ENCODE data around the gene SRPRB.

SRPRB gene

DNA sequence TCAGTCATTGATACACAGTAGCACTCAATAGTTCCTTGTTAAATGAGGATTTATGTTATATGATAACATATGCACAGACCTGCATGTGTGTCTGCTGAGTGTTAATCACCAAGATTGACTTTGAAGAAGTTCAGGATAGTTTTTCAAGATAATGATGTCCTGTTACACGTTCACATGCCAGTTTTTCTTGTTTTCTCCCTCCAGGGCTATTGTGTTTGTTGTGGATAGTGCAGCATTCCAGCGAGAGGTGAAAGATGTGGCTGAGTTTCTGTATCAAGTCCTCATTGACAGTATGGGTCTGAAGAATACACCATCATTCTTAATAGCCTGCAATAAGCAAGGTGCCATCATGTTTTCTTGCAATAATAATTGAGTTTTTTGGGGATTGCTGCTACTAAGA, 9.8 kb downstream of the SRPRB start:
- Histone ChIP-seq H3K79me2 (no peaks in the 10 kb centered on the region), H2AFZ (no peak overlapping the region), H3K4me2 (ENCODE audit: low read length) (no peak overlapping the region), H3K27me3 (ENCODE audit: control insufficient read depth, insufficient read depth, low read length) (no peaks in the 10 kb centered on the region), H3K4me1 (no peaks in the 10 kb centered on the region), H3K27ac (no peak overlapping the region), H3K4me3 (ENCODE audit: low read depth, low read length) (no peak overlapping the region), H3K36me3 (ENCODE audit: control insufficient read depth, insufficient read depth, low read length) (no peaks in the 10 kb centered on the region), H3K9me3 (ENCODE audit: control insufficient read depth, low read length) (no peaks in the 10 kb centered on the region), H3K9ac (no peak overlapping the region)
- TF ChIP-seq, protein P1, sequence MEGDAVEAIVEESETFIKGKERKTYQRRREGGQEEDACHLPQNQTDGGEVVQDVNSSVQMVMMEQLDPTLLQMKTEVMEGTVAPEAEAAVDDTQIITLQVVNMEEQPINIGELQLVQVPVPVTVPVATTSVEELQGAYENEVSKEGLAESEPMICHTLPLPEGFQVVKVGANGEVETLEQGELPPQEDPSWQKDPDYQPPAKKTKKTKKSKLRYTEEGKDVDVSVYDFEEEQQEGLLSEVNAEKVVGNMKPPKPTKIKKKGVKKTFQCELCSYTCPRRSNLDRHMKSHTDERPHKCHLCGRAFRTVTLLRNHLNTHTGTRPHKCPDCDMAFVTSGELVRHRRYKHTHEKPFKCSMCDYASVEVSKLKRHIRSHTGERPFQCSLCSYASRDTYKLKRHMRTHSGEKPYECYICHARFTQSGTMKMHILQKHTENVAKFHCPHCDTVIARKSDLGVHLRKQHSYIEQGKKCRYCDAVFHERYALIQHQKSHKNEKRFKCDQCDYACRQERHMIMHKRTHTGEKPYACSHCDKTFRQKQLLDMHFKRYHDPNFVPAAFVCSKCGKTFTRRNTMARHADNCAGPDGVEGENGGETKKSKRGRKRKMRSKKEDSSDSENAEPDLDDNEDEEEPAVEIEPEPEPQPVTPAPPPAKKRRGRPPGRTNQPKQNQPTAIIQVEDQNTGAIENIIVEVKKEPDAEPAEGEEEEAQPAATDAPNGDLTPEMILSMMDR (IDR thresholded peaks at IDR 0.05): no peak

DNA sequence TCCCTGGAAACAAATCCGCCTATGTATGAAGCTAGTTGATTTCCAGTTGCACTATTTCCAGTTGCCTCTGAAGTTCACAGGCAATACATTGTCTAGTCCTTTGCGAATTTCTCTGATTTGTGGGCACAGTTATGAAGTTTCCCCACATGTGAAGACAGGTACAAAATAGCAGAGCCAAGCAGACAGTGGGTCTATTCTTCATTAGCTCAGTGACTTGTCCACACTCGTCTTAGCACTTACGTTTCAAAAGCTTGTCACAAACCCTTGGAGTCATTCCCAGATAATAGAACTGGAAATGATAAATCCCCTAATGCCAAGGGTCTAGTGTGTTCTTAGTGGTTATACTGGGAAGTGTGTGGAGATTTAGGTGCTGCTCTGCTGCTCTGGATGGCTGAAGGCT, 14.5 kb downstream of the SRPRB start:
- Histone ChIP-seq H3K4me2 (ENCODE audit: low read length) (no peak overlapping the region), H3K36me3 (ENCODE audit: control insufficient read depth, insufficient read depth, low read length) (no peaks in the 10 kb centered on the region), H3K79me2 (no peaks in the 10 kb centered on the region), H3K4me1 (peaks cover 3% of the 10 kb centered on the region), H2AFZ (no peak overlapping the region), H3K4me3 (ENCODE audit: low read depth, low read length) (no peak overlapping the region), H3K9ac (no peak overlapping the region), H3K27me3 (ENCODE audit: control insufficient read depth, insufficient read depth, low read length) (no peaks in the 10 kb centered on the region), H3K27ac (no peak overlapping the region), H3K9me3 (ENCODE audit: control insufficient read depth, low read length) (no peaks in the 10 kb centered on the region)
- TF ChIP-seq, protein P1 (IDR thresholded peaks at IDR 0.05): no peak

DNA sequence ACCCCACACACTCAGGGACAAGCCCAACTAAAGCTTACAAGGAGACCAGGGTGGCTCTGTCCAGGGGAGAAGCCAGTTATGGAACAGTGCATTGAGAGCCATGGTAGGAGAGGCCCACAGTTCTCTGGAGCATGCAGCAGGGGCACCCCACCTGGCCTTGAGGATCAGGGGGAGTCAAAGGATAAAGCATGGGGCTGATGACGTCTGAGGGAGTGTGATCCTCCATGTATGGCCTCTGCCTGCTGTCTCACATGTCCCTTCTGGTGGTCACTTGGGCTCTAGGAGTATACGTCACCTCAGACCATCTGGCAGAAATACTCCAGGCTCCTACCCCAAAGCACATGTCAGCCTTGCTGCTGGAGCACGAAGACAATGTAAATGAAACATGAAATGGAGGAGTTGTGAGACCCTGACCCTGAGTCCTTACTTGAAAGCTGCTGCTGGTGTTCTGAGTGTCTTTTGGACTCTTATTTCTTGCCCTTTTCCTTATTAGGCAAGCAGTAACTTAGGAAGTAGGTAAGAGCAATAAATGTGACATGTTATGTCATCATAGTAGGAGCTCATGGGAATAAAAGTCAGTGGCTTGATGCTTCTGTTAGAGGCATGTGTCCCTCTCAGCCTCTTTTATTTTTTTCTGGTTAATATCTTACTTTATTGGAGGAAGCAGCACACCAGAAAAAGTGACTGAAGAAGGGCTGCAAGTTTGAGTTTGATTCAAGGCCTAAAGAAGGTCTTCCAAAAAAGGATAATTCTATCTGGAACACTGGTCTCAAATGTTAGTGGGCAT, 15.5 kb downstream of the SRPRB start:
- H3K4me3 ChIP-seq (ENCODE audit: low read depth, low read length): no peak overlapping the region
- TF ChIP-seq, protein P1 (IDR thresholded peaks at IDR 0.05): no peak
- no peaks in the 10 kb centered on the region for H3K27me3 ChIP-seq (ENCODE audit: control insufficient read depth, insufficient read depth, low read length)
- H3K9me3 ChIP-seq (ENCODE audit: control insufficient read depth, low read length): no peaks in the 10 kb centered on the region
- H3K9ac ChIP-seq: no peak overlapping the region
- no peak overlapping the region for H3K27ac ChIP-seq
- H3K79me2 ChIP-seq: no peaks in the 10 kb centered on the region
- peaks cover 3% of the 10 kb centered on the region for H3K4me1 ChIP-seq
- no peak overlapping the region for H3K4me2 ChIP-seq (ENCODE audit: low read length)
- no peaks in the 10 kb centered on the region for H3K36me3 ChIP-seq (ENCODE audit: control insufficient read depth, insufficient read depth, low read length)
- no peak overlapping the region for H2AFZ ChIP-seq

DNA sequence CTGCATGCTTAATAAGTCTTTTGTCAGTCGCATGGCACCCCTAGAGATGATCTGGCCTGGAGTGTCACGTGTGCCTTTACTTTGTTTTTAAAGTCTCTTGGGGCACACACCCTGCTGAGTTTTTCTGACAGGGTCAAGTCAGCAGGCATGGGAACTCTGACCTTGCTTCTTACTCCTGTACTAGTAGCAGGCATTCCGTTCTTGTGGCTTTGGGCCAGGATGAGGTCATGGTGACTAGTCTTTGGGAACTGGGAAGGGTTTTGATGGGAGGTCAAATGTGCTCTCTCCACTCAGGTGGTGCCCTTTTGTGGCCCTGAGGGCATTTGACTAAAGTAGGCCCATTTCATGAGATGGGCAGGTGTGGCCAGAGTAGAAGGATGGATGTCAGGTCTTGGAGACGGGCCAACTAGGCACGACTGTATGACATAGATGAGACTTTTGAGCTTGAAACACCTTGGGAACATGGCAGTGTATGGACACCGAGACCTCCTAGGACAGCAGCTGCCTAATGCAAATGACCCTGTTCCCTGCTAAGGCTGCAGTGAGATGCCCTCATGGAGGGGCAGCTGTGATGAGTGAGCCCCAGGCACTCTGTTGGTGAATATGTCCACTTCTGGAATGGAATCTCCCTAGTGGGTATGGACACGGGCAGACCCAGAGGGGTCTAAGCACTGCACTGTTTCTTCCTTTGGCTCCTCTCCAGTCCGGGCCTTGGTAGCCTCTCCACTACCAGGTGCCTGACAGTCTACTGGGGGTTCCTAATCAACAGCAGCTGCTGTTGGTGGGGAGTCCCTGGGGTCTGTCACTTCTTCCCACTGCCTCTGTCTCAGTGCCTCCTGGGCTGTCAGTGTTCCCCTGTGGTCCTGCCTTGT, 16.4 kb downstream of the SRPRB start:
- H3K9me3 ChIP-seq (ENCODE audit: control insufficient read depth, low read length): no peaks in the 10 kb centered on the region
- H3K4me1 ChIP-seq: peaks cover 3% of the 10 kb centered on the region
- H3K4me3 ChIP-seq (ENCODE audit: low read depth, low read length): no peak overlapping the region
- H2AFZ ChIP-seq: no peak overlapping the region
- H3K9ac ChIP-seq: no peak overlapping the region
- H3K36me3 ChIP-seq (ENCODE audit: control insufficient read depth, insufficient read depth, low read length): no peaks in the 10 kb centered on the region
- TF ChIP-seq, protein P1 (IDR thresholded peaks at IDR 0.05): peak; percentile 18
- no peak overlapping the region for H3K27ac ChIP-seq
- no peak overlapping the region for H3K4me2 ChIP-seq (ENCODE audit: low read length)
- no peaks in the 10 kb centered on the region for H3K79me2 ChIP-seq
- no peaks in the 10 kb centered on the region for H3K27me3 ChIP-seq (ENCODE audit: control insufficient read depth, insufficient read depth, low read length)
